ENCODE data around the gene EIF3K. TPM values are rescaled to one million over a fixed set of nuclear protein-coding genes. Genes with fewer than 3 reads are reported as not detected.

Gene EIF3K
- total and polyA plus RNA-seq, 8 donors = 184 to 284 (median 276) TPM

GRCh38 chr19:38634757-38635482 lies 15.9 kb downstream of the EIF3K start:
- DNase-seq (peak in 3 of 4 donors; percentile 75 to 93 (median 79)), ATAC-seq (peak; percentile 77)
- Histone ChIP-seq H3K27me3 (no peaks in the 10 kb centered on the region), H3K9me3 (no peaks in the 10 kb centered on the region), H3K4me3 (no peak overlapping the region), H3K27ac (peak overlapping the region in 1 of 2 donors; percentile 10), H3K36me3 (peaks cover 0 to 60% of the 10 kb centered on the region in 2 donors), H3K4me1 (peaks cover 0 to 42% of the 10 kb centered on the region in 2 donors)
- intact Hi-C loops (cut with DNase I) = loop anchor here in 1 of 2 donors (10.0 kb wide), 1 partner anchor 90 kb away; no protein-coding TSS in a partner anchor
- TF ChIP-seq CTCF (IDR thresholded peaks at IDR 0.05) = peak; percentile 94 to 96

GRCh38 chr19:38635483-38636399 lies 16.8 kb downstream of the EIF3K start:
- DNase-seq = no peak
- peaks cover 0 to 52% of the 10 kb centered on the region in 2 donors for H3K36me3 ChIP-seq
- no peak for ATAC-seq
- TF ChIP-seq CTCF (IDR thresholded peaks at IDR 0.05) = no peak
- intact Hi-C loops (cut with DNase I) = loop anchor here in 1 of 2 donors (10.0 kb wide), 1 partner anchor 89 kb away; no protein-coding TSS in a partner anchor
- peak overlapping the region; percentile 5 to 48 for H3K27ac ChIP-seq
- H3K4me1 ChIP-seq = peaks cover 0 to 43% of the 10 kb centered on the region in 2 donors
- H3K9me3 ChIP-seq = no peaks in the 10 kb centered on the region
- no peaks in the 10 kb centered on the region for H3K27me3 ChIP-seq
- no peak overlapping the region for H3K4me3 ChIP-seq

- TF ChIP-seq CTCF (IDR thresholded peaks at IDR 0.05) = no peak
- DNase-seq = no peak
- Histone ChIP-seq H3K4me1 (peaks cover 0 to 34% of the 10 kb centered on the region in 2 donors), H3K36me3 (peaks cover 0 to 26% of the 10 kb centered on the region in 2 donors), H3K27ac (no peak overlapping the region), H3K27me3 (no peaks in the 10 kb centered on the region), H3K9me3 (no peaks in the 10 kb centered on the region), H3K4me3 (no peak overlapping the region)
- intact Hi-C loops (cut with DNase I) = loop anchor here in 1 of 2 donors (10.0 kb wide), 1 partner anchor 86 kb away; no protein-coding TSS in a partner anchor
- no peak for ATAC-seq
Observed at GRCh38 chr19:38638461-38638860, 19.5 kb downstream of the EIF3K start.

- intact Hi-C loops (cut with DNase I) = loop anchor here (10.0 kb wide), 2 partner anchors 65 to 85 kb away; no protein-coding TSS in a partner anchor
- no peak for ATAC-seq
- Histone ChIP-seq H3K27me3 (no peaks in the 10 kb centered on the region), H3K36me3 (peaks cover 0 to 23% of the 10 kb centered on the region in 2 donors), H3K4me1 (peaks cover 0 to 31% of the 10 kb centered on the region in 2 donors), H3K9me3 (no peaks in the 10 kb centered on the region), H3K27ac (peak overlapping the region in 1 of 2 donors; percentile 62), H3K4me3 (no peak overlapping the region)
- TF ChIP-seq CTCF (IDR thresholded peaks at IDR 0.05) = no peak
- no peak for DNase-seq
Observed at GRCh38 chr19:38639679-38640078, 20.7 kb downstream of the EIF3K start.

All from left lung (tissue), 10 donors.